B cell (primary cell): ENCODE data around the gene LRRC4B. TPM values are rescaled to one million over a fixed set of nuclear protein-coding genes. Genes with fewer than 3 reads are reported as not detected.

Experiments used
- ATAC-seq: fragments of 200-7000 bp; cut with Tn5 transposase; one replicate; pipeline ENCODE4 v1.10.0; 2021; ENCODE audit warnings: low read depth, mild to moderate bottlenecking, moderate number of reproducible peaks, moderate library complexity
- CTCF ChIA-PET: fragments of 350-600 bp; sonication (Branson Sonifier 250); formaldehyde crosslinking; loops from one replicate; lab custom pipeline; 2021; ENCODE audit warnings: antibody characterized with exemption, inconsistent platforms; lab: Charles Lee
- POLR2A ChIA-PET: fragments of 350-600 bp; sonication (Branson Sonifier 250); formaldehyde crosslinking; loops from one replicate; lab custom pipeline; 2021; ENCODE audit warnings: antibody characterized with exemption; lab: Charles Lee
- DNase-seq: peaks from one replicate; pipeline ENCODE4 v3.0.0; 2013
- H2AFZ ChIP-seq: 2 replicates; pipeline ENCODE4 v1.6.1; 2012; ENCODE audit warnings: mild to moderate bottlenecking, low read depth, low read length; ENCODE audit not compliant: insufficient read depth, poor library complexity, severe bottlenecking
- H3K27ac ChIP-seq, 2 donors: 1 replicate in 1 of 2; 2 replicates in 1 of 2; pipeline ENCODE4 v1.5.1; 2012 to 2013; ENCODE audit warnings: low read length in 2 of 2, mild to moderate bottlenecking in 2 of 2, moderate library complexity in 1 of 2
- H3K27me3 ChIP-seq, 4 experiments: fragments of 200-600 bp in 1 of 4; sonication (generic) in 1 of 4; replicated peaks in 1 of 4; 1 replicate in 2 of 4; 2 replicates in 2 of 4; pipeline versions ENCODE4 v1.6.1 to v1.7.0; 2013 to 2016; ENCODE audit warnings: low read length in 3 of 4, mild to moderate bottlenecking in 2 of 4, mixed read lengths in 1 of 4, moderate library complexity in 1 of 4; ENCODE audit not compliant: insufficient read depth in 4 of 4, control insufficient read depth in 3 of 4; ENCODE audit errors: control extremely low read depth in 1 of 4
- H3K36me3 ChIP-seq, 2 experiments: replicated peaks in 1 of 2; 1 replicate in 1 of 2; 2 replicates in 1 of 2; pipeline versions ENCODE4 v1.6.1 to v1.7.1; 2013; ENCODE audit warnings: low read length in 1 of 2; ENCODE audit not compliant: insufficient read depth in 2 of 2, control insufficient read depth in 1 of 2; ENCODE audit errors: control extremely low read depth in 1 of 2, extremely low read depth in 1 of 2
- H3K4me1 ChIP-seq, 2 donors: fragments of 200-600 bp in 1 of 2; sonication (generic) in 1 of 2; 1 replicate in 1 of 2; 2 replicates in 1 of 2; pipeline versions ENCODE4 v1.5.1 to v1.6.1; 2013 to 2017; ENCODE audit warnings: low read length in 2 of 2; ENCODE audit not compliant: control insufficient read depth in 2 of 2, insufficient read depth in 2 of 2
- H3K4me2 ChIP-seq: replicated peaks from 2 replicates; pipeline ENCODE3; 2012; ENCODE audit warnings: mild to moderate bottlenecking, low read depth, low read length; ENCODE audit not compliant: poor library complexity, severe bottlenecking
- H3K4me3 ChIP-seq, 5 experiments: fragments of 200-600 bp in 1 of 5; sonication (generic) in 1 of 5; 1 replicate in 3 of 5; 2 replicates in 2 of 5; pipeline versions ENCODE4 v1.5.1 to v1.7.0; 2011 to 2016; ENCODE audit warnings: low read length in 4 of 5, mild to moderate bottlenecking in 4 of 5, low read depth in 2 of 5, control low read depth in 1 of 5, moderate library complexity in 1 of 5; ENCODE audit not compliant: insufficient read depth in 1 of 5; ENCODE audit errors: control extremely low read depth in 1 of 5, extremely low read depth in 1 of 5
- H3K79me2 ChIP-seq: fragments of 200-600 bp; sonication (generic); one replicate; pipeline ENCODE4 v1.6.0; 2016; ENCODE audit warnings: low read length; ENCODE audit not compliant: control insufficient read depth, insufficient read depth
- H3K9ac ChIP-seq: fragments of 200-600 bp; sonication (generic); 2 replicates; pipeline ENCODE4 v1.6.1; 2017; ENCODE audit warnings: mild to moderate bottlenecking, low read length, moderate library complexity
- H3K9me3 ChIP-seq, 3 donors: one replicate each; pipeline versions ENCODE4 v1.6.1 to v1.7.1; 2013; ENCODE audit warnings: low read length in 2 of 3; ENCODE audit not compliant: control insufficient read depth in 2 of 3, insufficient read depth in 1 of 3; ENCODE audit errors: control extremely low read depth in 1 of 3
- H4K20me1 ChIP-seq: 2 replicates; pipeline ENCODE4 v1.6.0; 2012; ENCODE audit warnings: mild to moderate bottlenecking, low read length; ENCODE audit not compliant: insufficient read depth, control insufficient read depth, poor library complexity, severe bottlenecking
- H3K27ac Mint-ChIP-seq: one replicate; pipeline ENCODE4 v1.8.0; 2021; ENCODE audit warnings: mixed read lengths
- H3K27me3 Mint-ChIP-seq: one replicate; pipeline ENCODE4 v1.8.0; 2021; ENCODE audit warnings: mixed read lengths
- H3K4me1 Mint-ChIP-seq: one replicate; pipeline ENCODE4 v1.8.0; 2021; ENCODE audit warnings: mixed read lengths
- H3K4me3 Mint-ChIP-seq: one replicate; pipeline ENCODE4 v1.8.0; 2021; ENCODE audit warnings: mixed read lengths
- H3K9me3 Mint-ChIP-seq: one replicate; pipeline ENCODE4 v1.8.0; 2022; ENCODE audit warnings: mixed read lengths; ENCODE audit not compliant: insufficient read depth
- CTCF ChIP-seq: fragments of 200-600 bp; IDR thresholded peaks from one replicate; pipeline ENCODE4 v1.8.0; 2022; ENCODE audit warnings: antibody characterized with exemption, mild to moderate bottlenecking
- EZH2 ChIP-seq: IDR thresholded peaks from 2 replicates; pipeline ENCODE4 v1.6.1; 2012; ENCODE audit warnings: borderline replicate concordance, low read depth, mild to moderate bottlenecking, moderate library complexity, low read length; ENCODE audit not compliant: insufficient read depth, poor library complexity, severe bottlenecking
- WGBS: methylation state at CpG from one replicate; pipeline ENCODE4 v1.1.5; 2013; ENCODE audit warnings: missing lambda C conversion rate; ENCODE audit not compliant: insufficient coverage; 5-methylcytosine and 5-hydroxymethylcytosine counted together
- intact Hi-C: fragments of 100-400 bp; cut with micrococcal nuclease; formaldehyde crosslinking; loops from one replicate; pipeline ENCODE4 v1.10.0; 2022
- polyA plus RNA-seq: library from polyadenylated mRNA; depleted of rRNA; stranded (reverse); fragments of >200 nt; gene quantifications from 2 replicates; pipeline ENCODE4 v1.2.3, GENCODE V29; 2012
- total RNA-seq, 2 donors: library from RNA; stranded (reverse); fragments of 120-200 nt in 1 of 2; gene quantifications; 1 replicate in 1 of 2; 2 replicates in 1 of 2; pipeline versions ENCODE4 v1.2.3 to v1.2.4, GENCODE V29; 2013 to 2022

Gene LRRC4B
- total and polyA plus RNA-seq, 2 donors (not counting 1 experiment from before 2014, with no cell fraction given) = 0.03 TPM; not detected in 1

DNA sequence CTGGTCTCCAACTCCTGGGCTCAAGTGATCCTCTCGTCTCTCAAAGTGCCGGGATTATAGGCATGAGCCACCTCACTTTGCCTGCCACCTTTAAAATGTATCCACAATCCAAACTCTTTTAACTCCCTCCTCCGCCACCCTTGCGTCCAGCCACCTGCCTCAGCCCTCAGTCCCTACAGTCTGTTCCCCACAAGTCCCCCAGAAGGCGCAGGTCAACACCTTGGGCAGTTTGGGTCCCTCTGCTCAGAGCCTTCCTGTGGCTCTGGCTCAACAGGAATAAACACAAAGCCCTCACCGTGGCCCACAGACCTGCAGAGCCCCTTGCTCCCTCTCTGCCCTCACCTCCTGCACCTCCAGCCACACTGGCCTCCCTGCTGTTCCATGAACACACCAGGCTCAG is 99.4 kb downstream of the LRRC4B start:
- no peak overlapping the region for H3K4me3 Mint-ChIP-seq
- no peak for DNase-seq
- CTCF ChIA-PET = no interaction called here
- Histone ChIP-seq H2AFZ (no peak overlapping the region), H3K36me3 (no peaks in the 10 kb centered on the region), H3K4me2 (no peak overlapping the region), H3K27ac (no peak overlapping the region), H3K4me1 (no peaks in the 10 kb centered on the region), H3K79me2 (no peaks in the 10 kb centered on the region), H3K9me3 (no peaks in the 10 kb centered on the region), H3K4me3 (no peak overlapping the region), H3K27me3 (no peaks in the 10 kb centered on the region), H3K9ac (no peak overlapping the region), H4K20me1 (no peaks in the 10 kb centered on the region)
- peaks cover 3% of the 10 kb centered on the region for H3K27me3 Mint-ChIP-seq
- H3K9me3 Mint-ChIP-seq = no peaks in the 10 kb centered on the region
- no peak overlapping the region for H3K27ac Mint-ChIP-seq
- POLR2A ChIA-PET = no interaction called here
- WGBS = 90% methylated on average over 6 of the region's 6 CpGs
- no peak for ATAC-seq
- H3K4me1 Mint-ChIP-seq = no peaks in the 10 kb centered on the region
- TF ChIP-seq EZH2 (no peak), CTCF (no peak)
- intact Hi-C loops = no loop called here

DNA sequence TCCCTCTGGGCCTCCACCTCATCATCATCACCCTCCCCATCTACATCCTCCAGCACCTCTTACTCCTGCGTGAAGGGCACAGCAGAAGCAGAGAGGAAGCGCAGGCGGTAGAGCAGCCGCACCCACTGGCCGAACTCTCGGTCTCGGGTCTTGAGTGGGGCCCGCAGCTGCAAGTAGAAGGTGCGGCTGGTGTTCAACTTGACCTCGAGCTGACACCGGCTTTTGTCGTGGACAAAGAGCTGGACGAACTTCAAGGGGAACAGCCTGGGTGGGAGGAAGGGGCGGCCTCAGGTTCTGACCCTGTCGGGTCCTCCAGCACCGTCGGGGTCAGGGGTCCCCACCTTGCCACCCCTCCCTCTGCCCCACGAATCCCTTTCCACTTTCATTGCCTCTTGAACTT is 100.7 kb downstream of the LRRC4B start:
- WGBS = 87% methylated on average over 17 of the region's 18 CpGs
- Histone ChIP-seq H3K4me1 (no peaks in the 10 kb centered on the region), H3K9me3 (no peaks in the 10 kb centered on the region), H3K4me3 (no peak overlapping the region), H4K20me1 (no peaks in the 10 kb centered on the region), H3K27me3 (no peaks in the 10 kb centered on the region), H3K4me2 (no peak overlapping the region), H3K9ac (no peak overlapping the region), H3K79me2 (no peaks in the 10 kb centered on the region), H3K27ac (no peak overlapping the region), H3K36me3 (no peaks in the 10 kb centered on the region), H2AFZ (no peak overlapping the region)
- intact Hi-C loops = no loop called here
- CTCF ChIA-PET = no interaction called here
- no peak for ATAC-seq
- Mint-ChIP-seq H3K4me3 (no peak overlapping the region), H3K27ac (no peak overlapping the region), H3K4me1 (no peaks in the 10 kb centered on the region), H3K27me3 (peaks cover 3% of the 10 kb centered on the region), H3K9me3 (no peaks in the 10 kb centered on the region)
- POLR2A ChIA-PET = no interaction called here
- TF ChIP-seq EZH2 (no peak), CTCF (no peak)
- DNase-seq = no peak

Other genes starting within 250 kb of the LRRC4B start
- 23.0 and 24.4 TPM in 2 replicates for gene KCNC3, start 239.1 kb downstream of the LRRC4B start, total RNA-seq
- 7.5 and 12.3 TPM in 2 replicates for gene KCNC3, start 239.1 kb downstream of the LRRC4B start, polyA plus RNA-seq
- 3.5 and 4.7 TPM in 2 replicates for gene NAPSA, start 202.8 kb downstream of the LRRC4B start, total RNA-seq
- 3.7 and 4.0 TPM in 2 replicates for gene NAPSA, start 202.8 kb downstream of the LRRC4B start, polyA plus RNA-seq
- gene NR1H2, start 192.0 kb downstream of the LRRC4B start, total RNA-seq = 116 and 118 TPM in 2 replicates
- 164 and 359 TPM in 2 replicates for gene NR1H2, start 192.0 kb downstream of the LRRC4B start, polyA plus RNA-seq
- 43.6 and 52.4 TPM in 2 replicates for gene POLD1, start 184.1 kb downstream of the LRRC4B start, total RNA-seq
- gene POLD1, start 184.1 kb downstream of the LRRC4B start, polyA plus RNA-seq = 62.3 and 65.2 TPM in 2 replicates
- 205 and 211 TPM in 2 replicates for gene SPIB, start 149.5 kb downstream of the LRRC4B start, total RNA-seq
- 114 and 183 TPM in 2 replicates for gene SPIB, start 149.5 kb downstream of the LRRC4B start, polyA plus RNA-seq
- 1.1 and 1.3 TPM in 2 replicates for gene MYBPC2, start 135.5 kb downstream of the LRRC4B start, total RNA-seq
- gene MYBPC2, start 135.5 kb downstream of the LRRC4B start, polyA plus RNA-seq = 1.7 and 2.2 TPM in 2 replicates
- gene EMC10, start 91.9 kb downstream of the LRRC4B start, total RNA-seq = 81.1 and 88.1 TPM in 2 replicates
- 51.1 and 54.4 TPM in 2 replicates for gene EMC10, start 91.9 kb downstream of the LRRC4B start, polyA plus RNA-seq
- gene GARIN5A, start 91.6 kb downstream of the LRRC4B start, total RNA-seq = 0.34 and 0.58 TPM in 2 replicates
- gene GARIN5A, start 91.6 kb downstream of the LRRC4B start, polyA plus RNA-seq = 0.22 and 0.37 TPM in 2 replicates
- 32.8 TPM in 2 replicates for gene JOSD2, start 57.2 kb downstream of the LRRC4B start, total RNA-seq
- 23.9 and 25.0 TPM in 2 replicates for gene JOSD2, start 57.2 kb downstream of the LRRC4B start, polyA plus RNA-seq
- not detected in 2 replicates for gene ASPDH, start 54.5 kb downstream of the LRRC4B start, total RNA-seq
- not detected in 2 replicates for gene ASPDH, start 54.5 kb downstream of the LRRC4B start, polyA plus RNA-seq
- gene SYT3, start 71.4 kb upstream of the LRRC4B start, total RNA-seq = 0.17 and 0.39 TPM in 2 replicates
- gene SYT3, start 71.4 kb upstream of the LRRC4B start, polyA plus RNA-seq = 0.09 TPM in 1 of 2 replicates, not detected in the other
- not detected in 2 replicates for gene C19orf81, start 81.0 kb upstream of the LRRC4B start, total RNA-seq
- gene C19orf81, start 81.0 kb upstream of the LRRC4B start, polyA plus RNA-seq = 0.37 TPM in 1 of 2 replicates, not detected in the other
- gene SHANK1, start 151.4 kb upstream of the LRRC4B start, total RNA-seq = not detected in 2 replicates
- gene SHANK1, start 151.4 kb upstream of the LRRC4B start, polyA plus RNA-seq = 0.03 TPM in 1 of 2 replicates, not detected in the other
- gene CLEC11A, start 154.9 kb upstream of the LRRC4B start, total RNA-seq = 0.34 and 0.52 TPM in 2 replicates
- 1.6 and 2.8 TPM in 2 replicates for gene CLEC11A, start 154.9 kb upstream of the LRRC4B start, polyA plus RNA-seq
- gene GPR32, start 202.0 kb upstream of the LRRC4B start, total RNA-seq = not detected in 2 replicates
- not detected in 2 replicates for gene GPR32, start 202.0 kb upstream of the LRRC4B start, polyA plus RNA-seq
- not detected in 2 replicates for gene ACP4, start 222.0 kb upstream of the LRRC4B start, total RNA-seq
- gene ACP4, start 222.0 kb upstream of the LRRC4B start, polyA plus RNA-seq = not detected in 2 replicates